A673 (cell line): ENCODE data around the gene MAVS. TPM values are rescaled to one million over a fixed set of nuclear protein-coding genes. Genes with fewer than 3 reads are reported as not detected.
A peak's percentile ranks its signal among the peaks of the same experiment; 100 is the strongest.

Source experiments
- BruUV-seq: library from RNA; stranded (reverse); fragments of 400-500 nt; replicated peaks from 2 replicates; lab custom pipeline; 2021; lab: Mats Ljungman, UMichigan
- CTCF ChIA-PET: fragments of 300-600 bp; sonication (Branson Sonifier 250); formaldehyde crosslinking; loops from one replicate; lab custom pipeline; 2022; ENCODE audit warnings: antibody characterized with exemption; lab: Charles Lee
- POLR2A ChIA-PET: fragments of 300-600 bp; sonication (Branson Sonifier 250); formaldehyde crosslinking; loops from one replicate; lab custom pipeline; 2022; ENCODE audit warnings: antibody characterized with exemption; ENCODE audit not compliant: low non-redundant PET; lab: Charles Lee
- DNase-seq: peaks from one replicate; pipeline ENCODE4 v3.0.0-alpha.2; 2015; ENCODE audit warnings: low spot score
- H3K27ac ChIP-seq: fragments of 200-600 bp; sonication (generic); 2 replicates; pipeline ENCODE4 v1.5.1; 2016; ENCODE audit warnings: mixed run types, low read depth, mild to moderate bottlenecking, mixed read lengths, antibody characterized with exemption, low read length; ENCODE audit not compliant: poor library complexity, severe bottlenecking
- H3K27me3 ChIP-seq: fragments of 200-600 bp; sonication (generic); replicated peaks from 2 replicates; pipeline ENCODE4 v1.6.1; 2017; ENCODE audit warnings: mixed run types, low read depth, mild to moderate bottlenecking, mixed read lengths, antibody characterized with exemption, low read length; ENCODE audit not compliant: insufficient read depth, poor library complexity
- H3K36me3 ChIP-seq: fragments of 200-600 bp; sonication (generic); 2 replicates; pipeline ENCODE4 v1.6.1; 2016; ENCODE audit warnings: mixed run types, mild to moderate bottlenecking, mixed read lengths, antibody characterized with exemption, low read length; ENCODE audit not compliant: insufficient read depth, poor library complexity, severe bottlenecking
- H3K4me1 ChIP-seq: fragments of 200-600 bp; sonication (generic); 2 replicates; pipeline ENCODE4 v1.6.1; 2017; ENCODE audit warnings: mixed run types, mild to moderate bottlenecking, mixed read lengths, antibody characterized with exemption, low read length; ENCODE audit not compliant: insufficient read depth, poor library complexity, severe bottlenecking
- H3K4me3 ChIP-seq: fragments of 200-600 bp; sonication (generic); 2 replicates; pipeline ENCODE4 v1.5.1; 2016; ENCODE audit warnings: low read depth, mixed run types, mild to moderate bottlenecking, mixed read lengths, low read length; ENCODE audit not compliant: poor library complexity, severe bottlenecking
- H3K9me3 ChIP-seq: fragments of 200-600 bp; sonication (generic); 2 replicates; pipeline ENCODE4 v1.6.1; 2016; ENCODE audit warnings: mixed run types, low read depth, mild to moderate bottlenecking, mixed read lengths, antibody characterized with exemption, low read length; ENCODE audit not compliant: poor library complexity, severe bottlenecking
- EZH2 ChIP-seq: fragments of 200-600 bp; sonication (generic); IDR thresholded peaks from 2 replicates; pipeline ENCODE4 v1.6.1; 2017; ENCODE audit warnings: borderline replicate concordance, low read depth, mild to moderate bottlenecking, mixed read lengths, antibody characterized with exemption, low read length; ENCODE audit not compliant: poor library complexity, severe bottlenecking
- intact Hi-C: fragments of 100-400 bp; cut with micrococcal nuclease; formaldehyde crosslinking; loops from one replicate; pipeline ENCODE4 v1.10.0; 2022; ENCODE audit not compliant: unreplicated experiment
- total RNA-seq: library from RNA; stranded (reverse); gene quantifications from 2 replicates; pipeline ENCODE4 v1.2.3, GENCODE V29; 2021
- TF ChIP-seq, protein P1 (sequence below): fragments of 300-800, 200-600 bp; sonication (generic); conservative IDR thresholded peaks from 2 replicates; pipeline ENCODE4 v1.5.1; 2017; ENCODE audit warnings: low read depth, mild to moderate bottlenecking, antibody characterized with exemption, low read length, moderate library complexity, mixed read lengths

MAVS gene
- total RNA-seq, 1 experiment from 2014 or later, result 28.2 TPM

DNA sequence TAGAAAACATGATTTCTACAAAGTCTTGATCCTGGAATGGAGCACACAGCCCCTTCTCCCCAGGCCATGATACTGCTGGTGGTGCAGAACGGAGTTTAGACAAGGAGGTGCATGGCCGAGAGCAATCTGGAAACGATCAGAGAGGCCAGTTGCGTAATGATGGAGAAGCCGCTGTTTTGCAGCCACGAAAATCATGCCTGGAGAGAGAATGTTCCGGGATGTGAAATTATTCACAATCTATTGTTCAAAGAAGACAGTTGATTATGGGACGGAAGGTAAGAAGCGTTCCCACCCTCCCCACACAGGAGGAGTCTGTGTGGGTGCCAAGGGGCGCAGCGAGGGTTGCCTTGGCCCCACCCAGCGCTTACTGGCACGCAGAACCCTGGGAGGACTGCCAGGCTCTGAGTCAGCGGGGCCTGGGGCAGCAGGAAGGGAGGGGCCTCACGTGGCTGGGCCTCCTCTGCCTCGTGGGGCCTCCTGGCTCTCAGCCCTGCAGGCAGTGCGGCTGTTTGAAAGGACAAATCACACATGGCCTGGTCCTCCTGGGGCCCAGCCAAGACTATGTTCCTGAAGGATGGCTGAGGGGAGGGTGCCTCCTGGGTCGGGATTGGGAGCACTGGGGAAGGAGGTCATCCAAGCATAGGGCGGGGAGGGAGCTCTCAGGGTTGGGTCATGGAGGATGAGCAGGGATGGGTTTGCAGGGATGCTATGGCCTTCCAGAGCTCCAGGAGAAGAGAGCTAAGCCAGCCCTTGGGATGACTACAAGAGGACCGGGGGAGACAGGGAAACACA is 35.0 kb upstream of the MAVS start:
- peak overlapping the region; percentile 92 for H3K27ac ChIP-seq
- TF ChIP-seq, protein P1, sequence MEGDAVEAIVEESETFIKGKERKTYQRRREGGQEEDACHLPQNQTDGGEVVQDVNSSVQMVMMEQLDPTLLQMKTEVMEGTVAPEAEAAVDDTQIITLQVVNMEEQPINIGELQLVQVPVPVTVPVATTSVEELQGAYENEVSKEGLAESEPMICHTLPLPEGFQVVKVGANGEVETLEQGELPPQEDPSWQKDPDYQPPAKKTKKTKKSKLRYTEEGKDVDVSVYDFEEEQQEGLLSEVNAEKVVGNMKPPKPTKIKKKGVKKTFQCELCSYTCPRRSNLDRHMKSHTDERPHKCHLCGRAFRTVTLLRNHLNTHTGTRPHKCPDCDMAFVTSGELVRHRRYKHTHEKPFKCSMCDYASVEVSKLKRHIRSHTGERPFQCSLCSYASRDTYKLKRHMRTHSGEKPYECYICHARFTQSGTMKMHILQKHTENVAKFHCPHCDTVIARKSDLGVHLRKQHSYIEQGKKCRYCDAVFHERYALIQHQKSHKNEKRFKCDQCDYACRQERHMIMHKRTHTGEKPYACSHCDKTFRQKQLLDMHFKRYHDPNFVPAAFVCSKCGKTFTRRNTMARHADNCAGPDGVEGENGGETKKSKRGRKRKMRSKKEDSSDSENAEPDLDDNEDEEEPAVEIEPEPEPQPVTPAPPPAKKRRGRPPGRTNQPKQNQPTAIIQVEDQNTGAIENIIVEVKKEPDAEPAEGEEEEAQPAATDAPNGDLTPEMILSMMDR, result no peak
- no peak for TF ChIP-seq EZH2
- H3K9me3 ChIP-seq, result no peaks in the 10 kb centered on the region
- H3K36me3 ChIP-seq, result peaks cover under 1% of the 10 kb centered on the region
- intact Hi-C loops, result no loop called here
- H3K27me3 ChIP-seq, result no peaks in the 10 kb centered on the region
- POLR2A ChIA-PET, result no interaction called here
- peak; percentile 98 for DNase-seq
- peaks cover 35% of the 10 kb centered on the region for H3K4me1 ChIP-seq
- H3K4me3 ChIP-seq, result peak overlapping the region; percentile 41
- CTCF ChIA-PET, result interaction anchor here (0.8 kb wide), 1 partner anchor 9 kb away, joined by 3 read pairs; the partner anchor contains the start of gene AP5S1
- no TSS peak for BruUV-seq

DNA sequence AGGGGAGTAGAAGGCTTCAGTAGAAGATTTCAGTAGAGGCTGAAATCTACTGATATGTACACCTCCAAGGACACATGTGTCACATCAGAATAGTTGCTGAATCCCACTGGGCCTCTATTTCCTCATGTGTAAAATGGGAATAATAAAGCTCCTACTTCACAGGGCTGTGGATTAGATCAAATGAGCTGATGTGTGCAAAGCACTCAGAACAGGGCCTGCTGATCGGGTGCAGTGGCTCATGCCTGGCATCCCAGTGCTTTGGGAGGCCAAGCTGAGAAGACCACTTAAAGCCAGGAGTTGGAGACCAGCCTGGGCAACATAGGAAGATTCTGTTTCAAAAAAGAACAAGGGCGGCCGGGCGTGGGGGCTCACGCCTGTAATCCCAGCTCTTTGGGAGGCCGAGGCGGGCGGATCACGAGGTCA is 34.4 kb upstream of the MAVS start:
- no peak for DNase-seq
- H3K27ac ChIP-seq, result peak overlapping the region; percentile 92
- CTCF ChIA-PET, result interaction anchor here (0.8 kb wide), 1 partner anchor 8 kb away, joined by 3 read pairs; the partner anchor contains the start of gene AP5S1
- peaks cover 29% of the 10 kb centered on the region for H3K4me1 ChIP-seq
- intact Hi-C loops, result no loop called here
- POLR2A ChIA-PET, result no interaction called here
- no peaks in the 10 kb centered on the region for H3K9me3 ChIP-seq
- H3K27me3 ChIP-seq, result no peaks in the 10 kb centered on the region
- no peak overlapping the region for H3K4me3 ChIP-seq
- TF ChIP-seq, protein P1, result no peak
- no peak for TF ChIP-seq EZH2
- no TSS peak for BruUV-seq
- H3K36me3 ChIP-seq, result no peaks in the 10 kb centered on the region

DNA sequence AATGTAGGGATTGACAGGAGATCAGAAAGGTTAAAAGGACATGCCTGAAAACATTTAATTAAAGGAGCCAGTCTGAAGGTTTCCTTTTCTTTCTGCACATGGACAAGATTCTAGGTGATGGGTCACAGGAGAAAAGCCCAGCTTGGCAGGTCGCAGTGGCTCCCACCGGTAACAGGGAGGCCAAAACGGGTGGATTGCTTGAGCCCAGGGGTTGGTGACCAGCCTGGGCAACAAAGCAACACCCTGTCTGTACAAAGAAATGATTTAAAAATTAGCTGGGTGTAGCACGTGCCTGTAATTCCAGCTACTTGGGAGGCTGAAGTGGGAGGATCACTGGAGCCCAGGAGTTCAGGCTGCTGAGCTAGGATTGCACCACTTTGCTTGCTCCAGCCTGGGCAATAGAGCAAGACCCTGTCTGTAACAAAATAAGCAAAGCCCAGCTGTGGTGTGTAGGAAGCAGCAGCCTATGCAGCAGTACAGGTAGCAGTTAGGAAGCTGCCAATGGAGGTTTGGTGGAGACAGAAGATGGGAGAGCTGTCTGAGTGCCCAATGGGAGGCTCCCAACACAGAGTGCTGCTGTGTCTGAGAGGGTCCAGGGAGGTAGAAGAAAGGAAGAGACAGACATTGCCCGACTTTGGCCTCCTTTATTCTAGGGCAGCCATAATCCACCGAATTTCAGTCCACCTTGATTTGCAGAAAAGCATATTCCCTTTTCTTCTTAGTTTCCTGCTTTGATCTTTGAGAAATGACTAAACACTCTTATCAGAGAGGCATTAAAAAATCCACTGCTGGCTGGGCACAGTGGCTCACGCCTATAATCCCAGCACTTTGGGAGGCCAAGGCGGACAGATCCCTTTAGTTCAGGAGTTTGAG is 33.4 kb upstream of the MAVS start:
- intact Hi-C loops, result no loop called here
- ChIA-PET POLR2A (no interaction called here), CTCF (interaction anchor here (1.1 kb wide), 1 partner anchor 27 kb away, joined by 3 read pairs; the partner anchor contains the start of gene CENPB)
- no peak for TF ChIP-seq EZH2
- TF ChIP-seq, protein P1, result no peak
- Histone ChIP-seq H3K27ac (peak overlapping the region; percentile 72), H3K27me3 (no peaks in the 10 kb centered on the region), H3K4me1 (peaks cover 22% of the 10 kb centered on the region), H3K36me3 (no peaks in the 10 kb centered on the region), H3K4me3 (no peak overlapping the region), H3K9me3 (no peaks in the 10 kb centered on the region)
- no TSS peak for BruUV-seq
- no peak for DNase-seq
